RWPE1 (cell line): Measurements from ENCODE around the gene TRABD.
"Not testable (repeated sequence)": the region's sequence is repeated elsewhere in the genome, so short reads cannot be mapped to it uniquely, and the experiment has no call there.

Experiments
- CTCF ChIA-PET: fragments of 350-600 bp; sonication (Branson Sonifier 250); formaldehyde crosslinking; extraction: SDS; loops from one replicate; lab custom pipeline; 2021; lab: Yijun Ruan, JAX
- POLR2A ChIA-PET: fragments of 400-600 bp; formaldehyde crosslinking; extraction: SDS; loops from one replicate; lab custom pipeline; 2020; ENCODE audit warnings: antibody characterized with exemption; ENCODE audit not compliant: low non-redundant PET; lab: Yijun Ruan, JAX
- DNase-seq: peaks from one replicate; pipeline ENCODE4 v3.0.0; 2012; ENCODE audit warnings: low spot score
- H3K27ac ChIP-seq: fragments of 450-650 bp; 2 replicates; pipeline ENCODE4 v1.5.1; 2017
- CTCF ChIP-seq: fragments of 450-650 bp; conservative IDR thresholded peaks from 2 replicates; pipeline ENCODE4 v1.5.1; 2017; ENCODE audit warnings: low read depth, mild to moderate bottlenecking

Gene TRABD

GRCh38 chr22:50146439-50147238, 39.1 kb upstream of the TRABD start:
- ChIA-PET CTCF (interaction anchor here (0.5 to 0.6 kb wide), 2 partner anchors 8 to 40 kb away, joined by 3 to 6 read pairs; no protein-coding TSS in a partner anchor), POLR2A (interaction anchor here (0.7 kb wide), 1 partner anchor 55 kb away, joined by 3 read pairs; no protein-coding TSS in a partner anchor)

GRCh38 chr22:50147258-50148165, 38.2 kb upstream of the TRABD start:
- CTCF ChIA-PET, POLR2A ChIA-PET, DNase-seq: not testable (repeated sequence)
- peak overlapping the region; percentile 80 for H3K27ac ChIP-seq

More at GRCh38 chr22:50146439-50147238, 39.1 kb upstream of the TRABD start:
- H3K27ac ChIP-seq: no peak overlapping the region
- peak; percentile 42 for DNase-seq
- peak; percentile 92 for TF ChIP-seq CTCF

GRCh38 chr22:50148166-50148500, 37.6 kb upstream of the TRABD start:
- POLR2A ChIA-PET: no interaction called here
- DNase-seq: no peak
- TF ChIP-seq CTCF: no peak
- CTCF ChIA-PET: no interaction called here
- H3K27ac ChIP-seq: peak overlapping the region; percentile 80

GRCh38 chr22:50148991-50149721, 36.6 kb upstream of the TRABD start:
- CTCF ChIA-PET: interaction anchor here (0.6 to 1.0 kb wide), 7 partner anchors 22 to 72 kb away, joined by 3 to 4 read pairs (median 3); no protein-coding TSS in a partner anchor
- POLR2A ChIA-PET: no interaction called here

GRCh38 chr22:50150161-50151129, 35.3 kb upstream of the TRABD start:
- no peak for TF ChIP-seq CTCF
- POLR2A ChIA-PET: no interaction called here
- DNase-seq: no peak
- H3K27ac ChIP-seq: peak overlapping the region; percentile 80
- CTCF ChIA-PET: interaction anchor here (0.6 kb wide), 1 partner anchor 22 kb away, joined by 3 read pairs; no protein-coding TSS in a partner anchor

More at GRCh38 chr22:50148991-50149721, 36.6 kb upstream of the TRABD start:
- DNase-seq: peak; percentile 88
- peak; percentile 81 for TF ChIP-seq CTCF
- peak overlapping the region; percentile 80 for H3K27ac ChIP-seq
